ENCODE results near the gene NTM.

NTM gene

GRCh38 chr11:131888230-131888855 lies 517.9 kb downstream of the NTM start:
- peak; percentile 95 for DNase-seq (ENCODE audit: low read depth)
- TF ChIP-seq CTCF (conservative IDR thresholded peaks at IDR 0.05; ENCODE audit: low read length) = no peak
- H3K4me3 ChIP-seq (ENCODE audit: low read length) = no peak overlapping the region; the same call in none of the 2 replicates

- peak; percentile 96 for DNase-seq (ENCODE audit: low read depth)
- no peak overlapping the region for H3K4me3 ChIP-seq (ENCODE audit: low read length)
- TF ChIP-seq CTCF (conservative IDR thresholded peaks at IDR 0.05; ENCODE audit: low read length) = no peak
Measured at GRCh38 chr11:131889146-131889577, 518.7 kb downstream of the NTM start.

GRCh38 chr11:131889760-131890581 lies 519.6 kb downstream of the NTM start:
- TF ChIP-seq CTCF (conservative IDR thresholded peaks at IDR 0.05; ENCODE audit: low read length) = 0 out of 2 replicates have a peak, but pooled peaks have one; percentile 19
- DNase-seq (ENCODE audit: low read depth) = peak; percentile 39
- H3K4me3 ChIP-seq (ENCODE audit: low read length) = no peak overlapping the region

- DNase-seq (ENCODE audit: low read depth) = no peak
- TF ChIP-seq CTCF (conservative IDR thresholded peaks at IDR 0.05; ENCODE audit: low read length) = no peak
- H3K4me3 ChIP-seq (ENCODE audit: low read length) = no peak overlapping the region
Measured at GRCh38 chr11:131893103-131893890, 522.9 kb downstream of the NTM start.

GRCh38 chr11:131893988-131894387 lies 523.6 kb downstream of the NTM start:
- no peak for TF ChIP-seq CTCF (conservative IDR thresholded peaks at IDR 0.05; ENCODE audit: low read length)
- DNase-seq (ENCODE audit: low read depth) = no peak
- no peak overlapping the region for H3K4me3 ChIP-seq (ENCODE audit: low read length)

GRCh38 chr11:131894615-131895544 lies 524.5 kb downstream of the NTM start:
- no peak for DNase-seq (ENCODE audit: low read depth)
- TF ChIP-seq CTCF (conservative IDR thresholded peaks at IDR 0.05; ENCODE audit: low read length) = no peak
- no peak overlapping the region for H3K4me3 ChIP-seq (ENCODE audit: low read length)
